B cell (primary cell): Measurements from ENCODE around the gene PHPT1. TPM values are rescaled to one million over a fixed set of nuclear protein-coding genes. Genes with fewer than 3 reads are reported as not detected.
"Not testable (repeated sequence)": the region's sequence is repeated elsewhere in the genome, so short reads cannot be mapped to it uniquely, and the experiment has no call there.

Experiments
- ATAC-seq: fragments of 200-7000 bp; cut with Tn5 transposase; one replicate; pipeline ENCODE4 v1.10.0; 2021; ENCODE audit warnings: low read depth, mild to moderate bottlenecking, moderate number of reproducible peaks, moderate library complexity
- CTCF ChIA-PET: fragments of 350-600 bp; sonication (Branson Sonifier 250); formaldehyde crosslinking; loops from one replicate; lab custom pipeline; 2021; ENCODE audit warnings: antibody characterized with exemption, inconsistent platforms; lab: Charles Lee
- POLR2A ChIA-PET: fragments of 350-600 bp; sonication (Branson Sonifier 250); formaldehyde crosslinking; loops from one replicate; lab custom pipeline; 2021; ENCODE audit warnings: antibody characterized with exemption; lab: Charles Lee
- DNase-seq: peaks from one replicate; pipeline ENCODE4 v3.0.0; 2013
- H2AFZ ChIP-seq: 2 replicates; pipeline ENCODE4 v1.6.1; 2012; ENCODE audit warnings: mild to moderate bottlenecking, low read depth, low read length; ENCODE audit not compliant: insufficient read depth, poor library complexity, severe bottlenecking
- H3K27ac ChIP-seq, 2 donors: 1 replicate in 1 of 2; 2 replicates in 1 of 2; pipeline ENCODE4 v1.5.1; 2012 to 2013; ENCODE audit warnings: low read length in 2 of 2, mild to moderate bottlenecking in 2 of 2, moderate library complexity in 1 of 2
- H3K27me3 ChIP-seq, 4 experiments: fragments of 200-600 bp in 1 of 4; sonication (generic) in 1 of 4; replicated peaks in 1 of 4; 1 replicate in 2 of 4; 2 replicates in 2 of 4; pipeline versions ENCODE4 v1.6.1 to v1.7.0; 2013 to 2016; ENCODE audit warnings: low read length in 3 of 4, mild to moderate bottlenecking in 2 of 4, mixed read lengths in 1 of 4, moderate library complexity in 1 of 4; ENCODE audit not compliant: insufficient read depth in 4 of 4, control insufficient read depth in 3 of 4; ENCODE audit errors: control extremely low read depth in 1 of 4
- H3K36me3 ChIP-seq, 2 experiments: replicated peaks in 1 of 2; 1 replicate in 1 of 2; 2 replicates in 1 of 2; pipeline versions ENCODE4 v1.6.1 to v1.7.1; 2013; ENCODE audit warnings: low read length in 1 of 2; ENCODE audit not compliant: insufficient read depth in 2 of 2, control insufficient read depth in 1 of 2; ENCODE audit errors: control extremely low read depth in 1 of 2, extremely low read depth in 1 of 2
- H3K4me1 ChIP-seq, 2 donors: fragments of 200-600 bp in 1 of 2; sonication (generic) in 1 of 2; 1 replicate in 1 of 2; 2 replicates in 1 of 2; pipeline versions ENCODE4 v1.5.1 to v1.6.1; 2013 to 2017; ENCODE audit warnings: low read length in 2 of 2; ENCODE audit not compliant: control insufficient read depth in 2 of 2, insufficient read depth in 2 of 2
- H3K4me2 ChIP-seq: replicated peaks from 2 replicates; pipeline ENCODE3; 2012; ENCODE audit warnings: mild to moderate bottlenecking, low read depth, low read length; ENCODE audit not compliant: poor library complexity, severe bottlenecking
- H3K4me3 ChIP-seq, 5 experiments: fragments of 200-600 bp in 1 of 5; sonication (generic) in 1 of 5; 1 replicate in 3 of 5; 2 replicates in 2 of 5; pipeline versions ENCODE4 v1.5.1 to v1.7.0; 2011 to 2016; ENCODE audit warnings: low read length in 4 of 5, mild to moderate bottlenecking in 4 of 5, low read depth in 2 of 5, control low read depth in 1 of 5, moderate library complexity in 1 of 5; ENCODE audit not compliant: insufficient read depth in 1 of 5; ENCODE audit errors: control extremely low read depth in 1 of 5, extremely low read depth in 1 of 5
- H3K79me2 ChIP-seq: fragments of 200-600 bp; sonication (generic); one replicate; pipeline ENCODE4 v1.6.0; 2016; ENCODE audit warnings: low read length; ENCODE audit not compliant: control insufficient read depth, insufficient read depth
- H3K9ac ChIP-seq: fragments of 200-600 bp; sonication (generic); 2 replicates; pipeline ENCODE4 v1.6.1; 2017; ENCODE audit warnings: mild to moderate bottlenecking, low read length, moderate library complexity
- H3K9me3 ChIP-seq, 3 donors: one replicate each; pipeline versions ENCODE4 v1.6.1 to v1.7.1; 2013; ENCODE audit warnings: low read length in 2 of 3; ENCODE audit not compliant: control insufficient read depth in 2 of 3, insufficient read depth in 1 of 3; ENCODE audit errors: control extremely low read depth in 1 of 3
- H4K20me1 ChIP-seq: 2 replicates; pipeline ENCODE4 v1.6.0; 2012; ENCODE audit warnings: mild to moderate bottlenecking, low read length; ENCODE audit not compliant: insufficient read depth, control insufficient read depth, poor library complexity, severe bottlenecking
- H3K27ac Mint-ChIP-seq: one replicate; pipeline ENCODE4 v1.8.0; 2021; ENCODE audit warnings: mixed read lengths
- H3K27me3 Mint-ChIP-seq: one replicate; pipeline ENCODE4 v1.8.0; 2021; ENCODE audit warnings: mixed read lengths
- H3K4me1 Mint-ChIP-seq: one replicate; pipeline ENCODE4 v1.8.0; 2021; ENCODE audit warnings: mixed read lengths
- H3K4me3 Mint-ChIP-seq: one replicate; pipeline ENCODE4 v1.8.0; 2021; ENCODE audit warnings: mixed read lengths
- H3K9me3 Mint-ChIP-seq: one replicate; pipeline ENCODE4 v1.8.0; 2022; ENCODE audit warnings: mixed read lengths; ENCODE audit not compliant: insufficient read depth
- CTCF ChIP-seq: fragments of 200-600 bp; IDR thresholded peaks from one replicate; pipeline ENCODE4 v1.8.0; 2022; ENCODE audit warnings: antibody characterized with exemption, mild to moderate bottlenecking
- EZH2 ChIP-seq: IDR thresholded peaks from 2 replicates; pipeline ENCODE4 v1.6.1; 2012; ENCODE audit warnings: borderline replicate concordance, low read depth, mild to moderate bottlenecking, moderate library complexity, low read length; ENCODE audit not compliant: insufficient read depth, poor library complexity, severe bottlenecking
- WGBS: methylation state at CpG from one replicate; pipeline ENCODE4 v1.1.5; 2013; ENCODE audit warnings: missing lambda C conversion rate; ENCODE audit not compliant: insufficient coverage; 5-methylcytosine and 5-hydroxymethylcytosine counted together
- intact Hi-C: fragments of 100-400 bp; cut with micrococcal nuclease; formaldehyde crosslinking; loops from one replicate; pipeline ENCODE4 v1.10.0; 2022
- polyA plus RNA-seq: library from polyadenylated mRNA; depleted of rRNA; stranded (reverse); fragments of >200 nt; gene quantifications from 2 replicates; pipeline ENCODE4 v1.2.3, GENCODE V29; 2012
- total RNA-seq, 2 donors: library from RNA; stranded (reverse); fragments of 120-200 nt in 1 of 2; gene quantifications; 1 replicate in 1 of 2; 2 replicates in 1 of 2; pipeline versions ENCODE4 v1.2.3 to v1.2.4, GENCODE V29; 2013 to 2022

PHPT1 gene
- total and polyA plus RNA-seq, 2 donors (not counting 1 experiment from before 2014, with no cell fraction given): 36.5 to 37.2 TPM

- not testable (repeated sequence) for H3K9me3 Mint-ChIP-seq, ATAC-seq, DNase-seq, H3K27ac ChIP-seq, H3K9me3 ChIP-seq, H3K27me3 Mint-ChIP-seq, H3K27me3 ChIP-seq
- POLR2A ChIA-PET: interaction anchor here (0.6 to 1.5 kb wide), 3 partner anchors 14 to 67 kb away, joined by 4 to 8 read pairs (median 5); no protein-coding TSS in a partner anchor
- H3K27ac Mint-ChIP-seq: peak overlapping the region; percentile 20
- H3K4me1 Mint-ChIP-seq: peaks cover 18% of the 10 kb centered on the region
- 95% methylated on average over 20 of the region's 29 CpGs for WGBS
- peak overlapping the region; percentile 53 for H3K9ac ChIP-seq
- H3K4me3 ChIP-seq: peak overlapping the region in 4 of 5 experiments; percentile 31 to 85 (median 62)
- peak overlapping the region; percentile 92 for H3K4me2 ChIP-seq
- peaks cover 0 to 23% of the 10 kb centered on the region in 2 experiments for H3K36me3 ChIP-seq
- peaks cover 8 to 19% of the 10 kb centered on the region in 2 donors for H3K4me1 ChIP-seq
- peak overlapping the region; percentile 55 for H3K4me3 Mint-ChIP-seq
- intact Hi-C loops: loop anchor here (1.0 kb wide), 4 partner anchors 15 to 76 kb away; partner anchors contain the start of genes PHPT1, TMEM141 and TRAF2
- peak overlapping the region; percentile 68 for H2AFZ ChIP-seq
- H4K20me1 ChIP-seq: peaks cover 19% of the 10 kb centered on the region
- CTCF ChIA-PET: interaction anchor here (1.6 kb wide), 1 partner anchor 25 kb away, joined by 3 read pairs; the partner anchor contains the start of gene AJM1
- H3K79me2 ChIP-seq: peaks cover 35% of the 10 kb centered on the region
Measured at GRCh38 chr9:136866898-136867421, 17.8 kb downstream of the PHPT1 start.

GRCh38 chr9:136867480-136867879, 18.3 kb downstream of the PHPT1 start:
- no peak overlapping the region for H3K27ac ChIP-seq
- ChIA-PET POLR2A (interaction anchor here (0.6 kb wide), 1 partner anchor 20 kb away, joined by 8 read pairs; no protein-coding TSS in a partner anchor), CTCF (interaction anchor here (1.6 kb wide), 1 partner anchor 25 kb away, joined by 3 read pairs; the partner anchor contains the start of gene AJM1)
- H3K9ac ChIP-seq: no peak overlapping the region
- H3K4me1 Mint-ChIP-seq: peaks cover 18% of the 10 kb centered on the region
- H3K79me2 ChIP-seq: peaks cover 35% of the 10 kb centered on the region
- peak overlapping the region; percentile 70 for H3K4me3 Mint-ChIP-seq
- 96% methylated on average over 18 of the region's 18 CpGs for WGBS
- intact Hi-C loops: no loop called here
- TF ChIP-seq EZH2 (no peak), CTCF (no peak)
- H4K20me1 ChIP-seq: peaks cover 19% of the 10 kb centered on the region
- DNase-seq (no peak), ATAC-seq (no peak)
- H3K27me3 ChIP-seq: no peaks in the 10 kb centered on the region
- no peak overlapping the region for H3K4me2 ChIP-seq
- peaks cover 8 to 19% of the 10 kb centered on the region in 2 donors for H3K4me1 ChIP-seq
- H3K27me3 Mint-ChIP-seq: no peaks in the 10 kb centered on the region
- H3K27ac Mint-ChIP-seq: peak overlapping the region; percentile 26
- no peaks in the 10 kb centered on the region for H3K9me3 Mint-ChIP-seq
- peaks cover 0 to 18% of the 10 kb centered on the region in 2 experiments for H3K36me3 ChIP-seq
- no peak overlapping the region for H3K4me3 ChIP-seq
- H2AFZ ChIP-seq: no peak overlapping the region
- peaks cover 0 to 7% (median 0%) of the 10 kb centered on the region in 3 donors for H3K9me3 ChIP-seq
